Thoracic aorta (tissue), 2 donors: ENCODE data around the gene PDE3B. TPM values are rescaled to one million over a fixed set of nuclear protein-coding genes. Genes with fewer than 3 reads are reported as not detected.

Experiments used
- ATAC-seq: fragments of 150-250 bp; one replicate; pipeline ENCODE4 v1.8.0; 2017; ENCODE audit warnings: low read depth; ENCODE audit not compliant: insufficient number of reproducible peaks, low FRiP score
- DNase-seq: peaks from one replicate; pipeline ENCODE4 v3.0.0-alpha.2; 2020; ENCODE audit warnings: low spot score
- H3K27ac ChIP-seq, 2 donors: fragments of 200-600 bp; sonication (generic); 1 replicate in 1 of 2; 2 replicates in 1 of 2; pipeline ENCODE4 v1.5.1; 2016; ENCODE audit warnings: mild to moderate bottlenecking in 2 of 2, moderate library complexity in 2 of 2
- H3K27me3 ChIP-seq: fragments of 200-600 bp; sonication (generic); replicated peaks from 2 replicates; pipeline ENCODE4 v1.6.0; 2016; ENCODE audit warnings: mild to moderate bottlenecking; ENCODE audit not compliant: insufficient read depth
- H3K36me3 ChIP-seq: fragments of 200-600 bp; sonication (generic); one replicate; pipeline ENCODE4 v1.5.1; 2016
- H3K4me1 ChIP-seq, 2 donors: fragments of 200-600 bp; sonication (generic); 1 replicate in 1 of 2; 2 replicates in 1 of 2; pipeline versions ENCODE4 v1.5.1 to v1.6.0; 2016; ENCODE audit warnings: low read depth in 2 of 2, mild to moderate bottlenecking in 1 of 2; ENCODE audit not compliant: control insufficient read depth in 1 of 2
- H3K4me3 ChIP-seq: fragments of 200-600 bp; sonication (generic); 2 replicates; pipeline ENCODE4 v1.5.1; 2016; ENCODE audit warnings: mild to moderate bottlenecking
- H3K9me3 ChIP-seq: fragments of 200-600 bp; sonication (generic); 2 replicates; pipeline ENCODE4 v1.5.1; 2016
- total RNA-seq, 2 donors: library from RNA; depleted of rRNA; stranded (reverse); fragments of >200 nt; gene quantifications; one replicate each; pipeline versions ENCODE4 v1.1.0 to v1.2.3, GENCODE V29; 2016
- TF ChIP-seq, protein P1 (sequence below): fragments of 200-600 bp; sonication (generic); IDR thresholded peaks from one replicate; pipeline ENCODE4 v1.5.1; 2019; ENCODE audit warnings: antibody characterized with exemption

PDE3B gene
- total RNA-seq, 2 donors from 2014 or later, result 21.6 to 24.0 TPM

DNA sequence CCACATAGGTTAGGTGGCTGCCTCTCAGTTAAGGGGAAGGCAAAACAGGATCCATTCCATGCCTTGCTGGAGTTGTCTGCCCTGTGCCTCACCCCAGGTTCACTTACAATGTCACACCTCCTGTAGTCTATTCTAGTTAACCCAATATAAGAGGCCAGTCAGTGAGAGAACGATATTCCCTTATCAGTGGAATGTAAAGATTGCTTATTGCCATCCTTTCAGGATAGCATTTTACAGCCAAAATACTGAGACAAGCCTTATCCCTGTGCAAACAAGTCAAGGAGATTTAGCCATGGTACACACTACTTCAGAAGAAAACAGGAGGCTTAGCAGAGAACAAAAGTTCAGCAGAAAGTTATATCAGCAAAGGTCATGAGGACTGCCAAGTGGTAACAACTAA, 242.9 kb downstream of the PDE3B start:
- Histone ChIP-seq H3K4me1 (peaks cover 13 to 47% of the 10 kb centered on the region in 2 donors), H3K4me3 (no peak overlapping the region), H3K36me3 (no peaks in the 10 kb centered on the region), H3K27me3 (no peaks in the 10 kb centered on the region), H3K9me3 (no peaks in the 10 kb centered on the region), H3K27ac (no peak overlapping the region)
- TF ChIP-seq, protein P1, sequence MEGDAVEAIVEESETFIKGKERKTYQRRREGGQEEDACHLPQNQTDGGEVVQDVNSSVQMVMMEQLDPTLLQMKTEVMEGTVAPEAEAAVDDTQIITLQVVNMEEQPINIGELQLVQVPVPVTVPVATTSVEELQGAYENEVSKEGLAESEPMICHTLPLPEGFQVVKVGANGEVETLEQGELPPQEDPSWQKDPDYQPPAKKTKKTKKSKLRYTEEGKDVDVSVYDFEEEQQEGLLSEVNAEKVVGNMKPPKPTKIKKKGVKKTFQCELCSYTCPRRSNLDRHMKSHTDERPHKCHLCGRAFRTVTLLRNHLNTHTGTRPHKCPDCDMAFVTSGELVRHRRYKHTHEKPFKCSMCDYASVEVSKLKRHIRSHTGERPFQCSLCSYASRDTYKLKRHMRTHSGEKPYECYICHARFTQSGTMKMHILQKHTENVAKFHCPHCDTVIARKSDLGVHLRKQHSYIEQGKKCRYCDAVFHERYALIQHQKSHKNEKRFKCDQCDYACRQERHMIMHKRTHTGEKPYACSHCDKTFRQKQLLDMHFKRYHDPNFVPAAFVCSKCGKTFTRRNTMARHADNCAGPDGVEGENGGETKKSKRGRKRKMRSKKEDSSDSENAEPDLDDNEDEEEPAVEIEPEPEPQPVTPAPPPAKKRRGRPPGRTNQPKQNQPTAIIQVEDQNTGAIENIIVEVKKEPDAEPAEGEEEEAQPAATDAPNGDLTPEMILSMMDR, result no peak
- DNase-seq (no peak), ATAC-seq (no peak)

DNA sequence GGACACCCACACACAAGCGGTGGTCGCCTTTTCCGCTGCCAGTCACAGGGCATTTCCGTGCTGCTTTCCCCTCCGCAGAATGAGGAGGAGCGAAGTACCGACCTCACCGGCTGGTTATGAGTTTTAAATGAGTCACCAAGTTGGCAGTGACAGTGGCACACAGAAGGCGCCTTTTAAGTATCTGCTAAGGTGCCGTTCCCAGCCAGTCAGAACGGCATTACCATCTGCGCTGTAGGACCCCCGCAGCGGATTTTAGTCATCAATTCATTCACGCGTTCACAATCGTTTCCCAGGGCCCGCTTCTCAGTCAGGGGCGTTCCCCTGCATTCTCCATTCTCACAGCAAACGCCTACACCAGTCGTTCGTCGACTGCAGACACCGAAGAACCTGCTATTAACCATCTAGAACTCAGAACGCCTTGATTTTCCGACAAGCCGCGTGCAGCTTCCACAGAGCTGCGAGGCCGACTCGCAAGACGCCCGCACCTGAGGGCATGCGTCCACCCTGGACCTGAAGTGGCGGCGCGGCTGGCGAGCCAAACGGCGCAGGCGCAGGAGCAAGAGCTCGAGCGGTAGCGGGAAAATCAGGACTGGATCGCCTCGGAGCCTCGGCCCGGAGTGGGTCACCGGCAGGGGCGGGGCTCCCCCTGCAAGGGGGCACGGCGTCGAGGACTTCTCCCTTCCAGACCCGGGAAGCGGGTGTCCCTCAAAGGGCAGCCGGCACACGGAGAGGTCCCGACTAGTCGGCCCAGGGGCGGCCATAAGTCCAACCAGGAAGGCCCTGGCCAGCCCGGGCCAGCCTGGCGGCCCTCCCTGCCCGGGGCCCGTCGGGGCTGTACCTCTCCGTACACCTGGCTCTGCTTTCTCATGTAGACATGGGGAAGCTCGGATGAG, 247.8 kb downstream of the PDE3B start:
- ATAC-seq, result peak; percentile 68
- no peaks in the 10 kb centered on the region for H3K9me3 ChIP-seq
- TF ChIP-seq, protein P1, result no peak
- H3K27ac ChIP-seq, result peak overlapping the region; percentile 87 to 88
- DNase-seq, result peak; percentile 40
- H3K36me3 ChIP-seq, result no peaks in the 10 kb centered on the region
- peaks cover 13 to 38% of the 10 kb centered on the region in 2 donors for H3K4me1 ChIP-seq
- H3K27me3 ChIP-seq, result no peaks in the 10 kb centered on the region
- peak overlapping the region; percentile 79 for H3K4me3 ChIP-seq

DNA sequence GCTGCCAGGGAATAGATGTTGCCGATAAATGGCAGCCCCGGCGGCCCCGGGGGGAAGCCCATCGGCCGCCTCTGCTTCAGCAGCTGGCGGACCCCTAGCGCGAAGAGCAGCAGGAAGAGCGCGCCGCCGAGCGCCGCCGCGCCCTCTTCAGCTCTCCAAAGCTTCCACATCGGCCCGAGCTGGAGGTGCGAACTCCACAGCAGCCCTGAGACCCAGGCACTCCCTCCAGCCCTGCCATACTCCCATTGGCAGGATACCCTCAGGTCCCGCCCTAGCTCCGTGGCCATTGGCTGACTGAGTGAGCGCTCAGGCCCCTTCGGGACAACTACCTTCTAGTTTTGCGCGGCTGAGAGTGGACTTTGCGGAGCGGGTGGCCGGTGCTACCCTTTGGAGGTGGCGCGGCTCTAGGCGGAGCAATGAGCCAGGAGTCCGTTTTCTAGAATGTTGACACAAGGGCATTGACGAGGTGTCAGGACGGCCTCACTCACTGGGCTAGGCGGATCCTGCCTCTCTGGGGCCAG, 248.5 kb downstream of the PDE3B start, which contains the start of gene CYP2R1:
CYP2R1 (minus strand) TSS at position 196 of the 521 bp plus-strand sequence; CDS start at position 170, 26 bp downstream.
- Histone ChIP-seq H3K4me1 (peaks cover 13 to 35% of the 10 kb centered on the region in 2 donors), H3K27me3 (no peaks in the 10 kb centered on the region), H3K9me3 (no peaks in the 10 kb centered on the region), H3K36me3 (no peaks in the 10 kb centered on the region), H3K4me3 (peak within 1 kb of the TSS; percentile 79), H3K27ac (peak within 1 kb of the TSS; percentile 87 to 88)
- peak; percentile 90 for ATAC-seq
- TF ChIP-seq, protein P1, result no peak
- peak; percentile 87 for DNase-seq

DNA sequence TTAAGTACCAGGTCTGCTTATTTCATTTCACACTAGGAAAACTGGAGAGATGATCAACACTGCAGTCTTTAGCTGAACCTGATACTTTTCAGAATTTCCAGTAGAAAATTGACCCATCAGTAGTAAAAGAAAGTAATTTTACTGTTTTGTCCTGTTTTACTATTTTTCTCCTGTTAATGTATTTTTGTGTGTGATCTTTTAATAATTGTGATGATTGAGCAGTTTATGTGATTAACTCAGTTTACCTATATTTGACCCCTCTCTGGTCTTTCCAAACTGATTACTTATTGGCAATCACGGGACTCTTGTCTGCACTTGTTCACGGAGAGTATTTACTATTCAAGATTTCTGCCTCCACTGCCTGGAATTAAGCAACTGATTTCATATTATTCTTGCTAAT, 249.0 kb downstream of the PDE3B start:
- no peak for DNase-seq

More for the DNA sequence above, 249.0 kb downstream of the PDE3B start:
- TF ChIP-seq, protein P1, result no peak
- no peak for ATAC-seq
- peak overlapping the region in 1 of 2 donors; percentile 87 for H3K27ac ChIP-seq
- no peaks in the 10 kb centered on the region for H3K27me3 ChIP-seq
- peak overlapping the region; percentile 79 for H3K4me3 ChIP-seq
- H3K36me3 ChIP-seq, result no peaks in the 10 kb centered on the region
- peaks cover 13 to 30% of the 10 kb centered on the region in 2 donors for H3K4me1 ChIP-seq
- H3K9me3 ChIP-seq, result no peaks in the 10 kb centered on the region
